Immature natural killer cell (primary cell): ENCODE measurements around the gene OR1D2. TPM values are rescaled to one million over a fixed set of nuclear protein-coding genes. Genes with fewer than 3 reads are reported as not detected.

Source experiments
- DNase-seq, 3 donors: peaks; one replicate each; pipeline ENCODE4 v3.0.0; 2022; ENCODE audit warnings: mixed read lengths in 1 of 3
- H3K27ac Mint-ChIP-seq, 6 donors: one replicate each; pipeline ENCODE4 v1.8.0; 2020; ENCODE audit warnings: mixed read lengths in 6 of 6, mild to moderate bottlenecking in 5 of 6, inconsistent platforms in 4 of 6, moderate library complexity in 3 of 6
- H3K27me3 Mint-ChIP-seq, 3 donors: one replicate each; pipeline ENCODE4 v1.8.0; 2020 to 2021; ENCODE audit warnings: low read depth in 3 of 3, mild to moderate bottlenecking in 3 of 3, mixed read lengths in 3 of 3, moderate library complexity in 3 of 3, inconsistent platforms in 1 of 3
- H3K36me3 Mint-ChIP-seq, 3 donors: one replicate each; pipeline ENCODE4 v1.8.0; 2020; ENCODE audit warnings: mixed read lengths in 3 of 3, inconsistent platforms in 2 of 3, mild to moderate bottlenecking in 2 of 3
- H3K4me1 Mint-ChIP-seq, 2 donors: one replicate each; pipeline ENCODE4 v1.8.0; 2020; ENCODE audit warnings: inconsistent platforms in 2 of 2, mild to moderate bottlenecking in 2 of 2, mixed read lengths in 2 of 2, moderate library complexity in 1 of 2
- H3K4me3 Mint-ChIP-seq, 5 donors: one replicate each; pipeline ENCODE4 v1.8.0; 2020; ENCODE audit warnings: mild to moderate bottlenecking in 5 of 5, mixed read lengths in 5 of 5, inconsistent platforms in 3 of 5, moderate library complexity in 3 of 5
- H3K9me3 Mint-ChIP-seq, 6 donors: one replicate each; pipeline ENCODE4 v1.8.0; 2020; ENCODE audit warnings: mild to moderate bottlenecking in 6 of 6, mixed read lengths in 6 of 6, inconsistent platforms in 4 of 6, moderate library complexity in 3 of 6
- polyA plus RNA-seq, 3 donors: library from polyadenylated mRNA; unstranded; fragments of 300-500 nt; fragmentation: Illumina TruSeq; gene quantifications; one replicate each; pipeline ENCODE4 v1.2.3, GENCODE V29; 2021

OR1D2 gene
- polyA plus RNA-seq, 3 donors from 2014 or later: not detected

DNA sequence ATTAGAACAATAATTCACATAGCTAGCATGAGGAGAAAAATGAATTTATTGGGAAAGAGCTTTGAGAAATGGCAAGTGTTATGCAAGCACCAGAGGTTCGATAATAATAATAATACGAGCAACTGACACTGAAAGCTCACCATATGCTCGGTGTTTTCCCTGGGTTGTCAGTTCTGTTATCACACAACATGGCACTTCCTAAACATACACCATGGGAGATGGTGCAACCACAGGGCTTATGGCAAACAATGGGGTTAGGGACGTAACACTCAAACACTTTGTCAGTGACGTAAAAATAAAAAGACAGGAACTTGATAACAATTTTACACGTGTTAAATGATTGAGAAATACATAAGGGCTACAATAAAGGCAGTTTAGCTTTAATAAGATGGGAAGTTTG, 64.5 kb downstream of the OR1D2 start:
- Mint-ChIP-seq H3K36me3 (peaks cover 3 to 5% (median 3%) of the 10 kb centered on the region in 3 donors), H3K27me3 (peaks cover 25 to 37% (median 27%) of the 10 kb centered on the region in 3 donors), H3K9me3 (peaks cover 0 to 9% (median 3%) of the 10 kb centered on the region in 6 donors), H3K4me1 (peaks cover 7 to 16% of the 10 kb centered on the region in 2 donors), H3K27ac (peak overlapping the region; percentile 18 to 64 (median 42)), H3K4me3 (peak overlapping the region in 1 of 5 donors; percentile 4)
- peak in 1 of 3 donors; percentile 26 for DNase-seq

DNA sequence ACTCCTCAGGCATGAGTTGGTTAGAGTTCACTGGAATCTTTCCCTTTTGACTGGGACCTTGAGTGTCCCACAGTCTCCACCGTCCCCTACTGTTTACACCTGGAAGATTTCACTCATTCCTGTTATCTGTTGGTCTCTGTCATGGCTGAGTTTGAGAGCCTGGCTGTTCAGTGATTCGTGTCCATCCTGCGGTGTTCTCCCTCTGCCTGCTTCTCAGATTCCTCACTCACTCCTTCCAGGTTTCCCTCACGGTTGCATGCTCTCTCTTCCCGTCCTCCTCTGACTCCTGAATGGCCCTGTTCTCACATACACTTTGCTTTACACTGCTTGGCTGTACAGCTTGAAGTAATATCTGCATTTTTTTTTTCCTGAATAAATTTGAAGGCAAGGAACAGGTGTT, 65.3 kb downstream of the OR1D2 start:
- Mint-ChIP-seq H3K4me3 (peak overlapping the region in 1 of 5 donors; percentile 22), H3K27ac (peak overlapping the region in 5 of 6 donors; percentile 7 to 74 (median 72)), H3K4me1 (peaks cover 7 to 16% of the 10 kb centered on the region in 2 donors), H3K9me3 (peaks cover 0 to 9% (median 0%) of the 10 kb centered on the region in 6 donors), H3K27me3 (peaks cover 33 to 42% (median 35%) of the 10 kb centered on the region in 3 donors), H3K36me3 (peaks cover 3 to 5% (median 3%) of the 10 kb centered on the region in 3 donors)
- no peak for DNase-seq

Other genes starting within 250 kb of the OR1D2 start
- not detected for gene OR1D5, start 40.8 kb downstream of the OR1D2 start, polyA plus RNA-seq
- not detected for gene OR1G1, start 23.1 kb upstream of the OR1D2 start, polyA plus RNA-seq
- gene OR1A2, start 93.1 kb upstream of the OR1D2 start, polyA plus RNA-seq: not detected
- not detected for gene OR1A1, start 103.2 kb upstream of the OR1D2 start, polyA plus RNA-seq
- not detected for gene OR3A1, start 193.9 kb upstream of the OR1D2 start, polyA plus RNA-seq